HG02759 (cell line): Measurements from ENCODE around the gene CES1.
"Not testable (repeated sequence)": the region's sequence is repeated elsewhere in the genome, so short reads cannot be mapped to it uniquely, and the experiment has no call there.

Experiments
- ATAC-seq: cut with Tn5 transposase; IDR thresholded peaks from one replicate; pipeline ENCODE4 v1.9.1; 2021; ENCODE audit warnings: mild to moderate bottlenecking, moderate library complexity; ENCODE audit not compliant: unreplicated experiment

The CES1 gene

GRCh38 chr16:55832425-55832772 is 497 bp downstream of the CES1 start:
- ATAC-seq = no peak

DNA sequence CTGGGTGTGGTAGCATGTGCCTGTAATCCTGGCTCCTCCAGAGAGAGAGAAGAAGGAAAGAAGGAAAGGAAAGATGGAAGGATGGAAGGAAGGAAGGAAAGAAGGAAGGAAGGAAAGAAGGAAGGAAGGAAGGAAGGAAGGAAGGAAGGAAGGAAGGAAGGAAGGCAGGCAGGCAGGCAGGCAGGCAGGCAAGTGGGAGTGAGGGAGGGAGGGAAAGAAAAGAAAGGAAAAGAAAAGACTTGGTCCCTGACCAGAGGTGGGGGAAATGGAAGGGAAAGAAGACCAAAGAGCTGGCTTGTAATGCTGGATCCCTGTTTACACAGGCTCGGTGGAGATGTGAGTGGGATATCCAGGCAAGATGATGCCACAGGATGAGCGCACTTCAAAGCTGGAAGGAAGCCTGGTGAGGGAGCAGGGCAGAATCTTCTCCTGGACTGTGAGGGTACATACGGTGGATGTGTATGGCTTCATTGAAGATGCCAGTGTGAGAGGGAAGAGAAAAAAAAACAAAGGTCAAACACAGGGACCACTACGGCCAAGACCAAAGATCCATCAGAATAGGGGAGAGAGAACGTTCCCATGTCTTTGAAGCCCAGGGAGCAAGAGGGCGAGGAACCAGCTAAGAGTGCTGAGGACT is 2.1 kb downstream of the CES1 start:
- ATAC-seq = no peak

DNA sequence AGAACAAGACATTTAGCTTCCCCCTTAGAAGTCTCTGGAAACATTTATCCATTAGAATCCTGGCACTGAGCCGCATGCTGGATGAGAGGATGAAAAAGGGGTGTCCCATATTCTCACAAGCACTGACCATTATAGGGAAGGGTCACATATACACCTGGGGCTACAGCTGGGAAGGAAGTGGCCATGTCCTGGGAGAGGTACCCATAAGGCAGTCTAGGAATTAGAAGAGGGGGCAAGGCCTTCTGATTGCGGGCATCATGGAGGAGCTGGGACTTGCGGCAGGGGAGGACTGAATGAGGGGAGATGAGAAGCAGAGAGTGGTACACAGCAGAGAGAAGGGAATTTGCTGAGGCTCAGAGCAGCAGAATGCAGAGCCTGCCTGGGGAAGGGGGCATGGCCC is 3.7 kb downstream of the CES1 start:
- ATAC-seq = not testable (repeated sequence)

DNA sequence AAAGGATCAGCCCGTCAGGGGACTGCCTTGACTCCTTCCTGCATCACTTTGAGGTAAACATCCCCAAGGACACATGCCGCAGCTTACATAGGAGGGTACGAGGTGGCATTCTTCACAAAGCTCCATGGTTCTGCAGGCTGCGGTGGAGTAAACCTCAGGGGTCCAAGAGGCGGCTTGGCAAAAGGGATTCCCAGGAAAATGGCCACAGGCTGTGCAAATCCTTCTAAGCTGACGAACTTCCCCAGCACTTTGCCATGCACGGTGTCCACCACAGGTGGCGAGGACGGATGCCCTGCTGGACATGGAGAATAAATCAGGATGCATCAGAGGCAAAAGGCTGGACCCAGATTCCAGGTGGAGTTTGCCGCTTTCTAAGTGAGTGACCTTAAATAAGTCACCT is 4.2 kb downstream of the CES1 start:
- no peak for ATAC-seq

- no peak for ATAC-seq
These were observed 7.7 kb downstream of the CES1 start for GRCh38 chr16:55825115-55825728.

GRCh38 chr16:55824473-55825000 is 8.4 kb downstream of the CES1 start:
- no peak for ATAC-seq

- no peak for ATAC-seq
These were observed 10.6 kb downstream of the CES1 start for GRCh38 chr16:55822280-55822810.

GRCh38 chr16:55821210-55821609 is 11.7 kb downstream of the CES1 start:
- ATAC-seq = no peak

GRCh38 chr16:55820615-55821014 is 12.3 kb downstream of the CES1 start:
- ATAC-seq = no peak

DNA sequence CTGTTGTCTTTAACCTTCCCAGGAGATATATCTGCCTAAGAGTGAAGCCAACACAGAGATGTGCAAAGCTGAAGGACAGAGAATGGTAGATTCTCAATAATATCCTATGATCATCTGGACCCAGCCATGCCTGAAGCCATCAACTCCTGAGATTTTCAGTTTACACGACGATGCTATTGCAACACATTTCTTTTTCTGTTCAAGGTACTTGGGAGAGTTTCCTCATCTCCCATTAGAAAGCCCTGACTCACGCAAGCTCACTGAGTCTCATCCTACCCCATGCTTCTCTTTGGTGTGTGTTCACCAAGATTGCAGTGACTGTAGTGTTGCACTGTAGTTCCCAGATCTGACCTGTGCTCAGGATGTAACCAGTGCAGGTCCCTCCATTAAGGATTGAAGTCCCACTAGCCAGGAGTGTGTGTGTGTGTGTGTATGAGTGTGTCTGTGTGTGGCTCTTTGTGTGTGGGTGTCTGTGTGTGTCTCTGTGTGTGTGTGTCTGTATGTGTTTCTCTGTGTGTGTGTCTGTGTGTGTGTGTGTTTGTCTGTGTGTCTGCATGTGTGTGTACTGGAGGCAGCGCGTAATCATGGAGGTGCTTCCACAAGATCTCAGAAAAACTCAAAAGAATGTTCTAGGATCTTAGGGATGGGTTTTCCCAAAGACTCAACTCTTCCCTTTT is 15.5 kb downstream of the CES1 start:
- ATAC-seq = no peak

GRCh38 chr16:55816222-55816621 is 16.7 kb downstream of the CES1 start:
- not testable (repeated sequence) for ATAC-seq

DNA sequence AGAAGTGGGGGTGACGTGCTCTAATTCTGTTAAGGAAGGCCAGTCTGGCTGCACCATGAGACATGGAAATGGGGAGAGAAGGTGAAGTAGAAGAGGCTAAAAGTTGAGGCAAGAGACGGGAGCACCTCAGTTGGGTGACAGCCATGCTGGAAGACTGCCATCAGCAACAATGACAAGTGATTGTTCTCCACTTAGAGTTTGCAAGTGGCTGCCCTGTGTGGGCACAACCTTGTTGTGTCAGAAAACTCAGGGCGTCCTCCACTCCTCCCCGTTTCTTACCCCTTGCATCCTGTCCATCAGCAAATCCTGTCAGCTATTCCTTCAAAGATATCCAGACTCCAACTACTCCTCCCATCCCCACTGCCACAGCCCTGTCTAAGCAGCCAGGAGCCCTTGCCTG is 17.6 kb downstream of the CES1 start:
- ATAC-seq = no peak

GRCh38 chr16:55814174-55814573 is 18.7 kb downstream of the CES1 start:
- not testable (repeated sequence) for ATAC-seq

DNA sequence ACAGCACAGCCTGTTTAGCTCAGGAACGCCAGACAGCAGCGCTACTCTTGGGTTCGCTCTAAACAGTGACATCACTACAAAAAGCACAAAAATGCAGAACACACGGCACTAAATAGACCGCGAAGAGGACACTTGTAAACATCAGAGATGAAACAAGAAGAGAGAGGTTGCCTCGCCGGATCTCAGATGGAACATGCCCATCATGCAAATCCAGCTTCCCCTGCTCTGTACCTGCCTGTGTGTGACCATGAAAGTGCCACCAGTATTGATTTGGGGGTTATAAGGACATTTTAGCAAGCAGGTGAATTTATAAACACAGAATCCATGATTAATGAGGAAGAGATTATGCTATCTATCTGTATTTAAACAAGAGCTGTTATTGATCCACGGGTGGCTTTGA is 19.2 kb downstream of the CES1 start:
- not testable (repeated sequence) for ATAC-seq

- ATAC-seq = no peak
These were observed 19.9 kb downstream of the CES1 start for GRCh38 chr16:55812951-55813350.

GRCh38 chr16:55811811-55812210 is 21.1 kb downstream of the CES1 start:
- ATAC-seq = no peak

DNA sequence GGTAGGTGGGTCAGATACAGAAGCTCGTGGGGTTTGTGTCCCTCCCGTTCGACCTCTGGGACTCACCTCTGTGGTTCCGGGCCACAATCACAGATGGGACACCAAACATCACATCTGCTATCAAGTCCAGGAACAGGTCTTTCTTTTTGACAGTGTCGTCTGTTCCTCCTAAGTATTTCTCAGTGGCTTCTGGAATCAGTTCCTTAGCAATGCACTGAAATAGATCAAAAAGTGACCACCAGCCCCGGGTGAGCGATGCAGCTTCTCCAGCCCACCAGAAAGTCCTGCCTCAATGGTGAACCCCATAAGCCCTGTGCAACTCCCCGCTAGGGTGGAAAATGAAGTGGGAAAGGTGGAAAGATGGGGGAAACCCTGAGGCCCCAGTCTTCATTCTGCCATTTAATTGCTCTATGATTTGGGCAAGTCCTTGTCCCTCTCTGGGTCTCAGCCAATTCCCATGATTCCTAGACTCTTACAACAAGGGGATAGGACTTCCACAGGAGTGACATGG is 22.4 kb downstream of the CES1 start:
- no peak for ATAC-seq

- no peak for ATAC-seq
These were observed 23.0 kb downstream of the CES1 start for GRCh38 chr16:55809851-55810250.

DNA sequence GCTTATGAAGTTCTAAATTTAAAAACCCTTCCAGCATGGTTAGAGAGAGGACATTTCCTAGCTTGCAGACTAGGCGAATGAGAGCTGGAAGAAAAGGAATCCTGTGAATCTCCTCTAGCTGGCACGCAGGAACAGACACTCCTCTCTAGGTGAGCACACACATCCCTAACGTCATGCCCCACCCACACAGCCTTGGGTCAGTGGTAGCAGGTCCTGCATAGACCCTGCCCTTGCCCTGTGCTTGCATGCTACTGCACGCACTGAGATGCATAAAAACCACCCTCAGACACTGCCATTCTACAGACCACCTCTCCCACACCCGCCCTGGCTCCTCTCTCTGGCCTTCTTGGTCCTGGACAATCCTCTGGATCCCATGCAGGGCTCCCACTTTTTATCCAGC is 23.5 kb downstream of the CES1 start:
- ATAC-seq = no peak

GRCh38 chr16:55808286-55808685 is 24.6 kb downstream of the CES1 start:
- ATAC-seq = not testable (repeated sequence)

GRCh38 chr16:55805104-55805503 is 27.8 kb downstream of the CES1 start:
- ATAC-seq = not testable (repeated sequence)

DNA sequence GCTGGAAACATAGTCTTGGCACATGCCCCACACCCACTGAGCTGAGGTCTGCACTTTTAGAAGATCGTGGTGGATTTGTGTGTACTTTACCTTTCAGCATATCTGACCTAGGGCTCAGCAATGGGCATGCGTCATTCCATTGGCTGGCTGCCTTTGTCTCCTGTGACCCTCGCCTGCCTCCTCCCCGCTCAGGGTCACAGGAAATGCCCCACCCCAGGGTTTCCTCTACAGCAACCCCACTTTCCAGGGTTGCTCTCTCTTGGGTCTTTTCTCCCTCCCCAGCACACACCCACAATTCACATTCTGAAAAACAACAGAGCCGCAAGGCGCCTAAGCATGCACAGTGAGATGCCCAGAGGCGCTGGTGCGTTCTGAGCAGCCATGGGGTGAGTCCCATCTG is 29.2 kb downstream of the CES1 start:
- not testable (repeated sequence) for ATAC-seq
